ENCODE results near the gene OR2T27.

DNA sequence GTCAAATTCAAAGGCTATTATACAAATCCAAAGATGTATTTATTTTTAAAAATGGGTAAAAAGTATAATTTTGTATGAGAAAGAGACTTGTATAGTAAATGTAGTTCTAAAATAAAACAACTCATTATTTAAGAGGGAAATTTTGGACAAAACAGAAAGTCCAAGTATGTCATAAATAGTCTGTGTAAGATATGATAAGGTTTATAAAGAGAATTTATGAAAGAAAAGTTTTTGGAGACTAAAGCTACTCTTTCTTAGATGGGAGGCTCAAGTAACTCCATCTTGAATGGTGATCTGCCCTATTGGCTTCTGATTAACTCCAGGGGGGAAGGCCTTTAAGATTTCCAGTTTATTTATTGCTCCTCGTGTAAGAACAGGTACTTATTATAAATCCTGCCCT is 14.7 kb upstream of the OR2T27 start:
- TF ChIP-seq EZH2 (IDR thresholded peaks at IDR 0.05; ENCODE audit: insufficient read depth, poor library complexity, severe bottlenecking) (no peak), EZH2phosphoT487 (IDR thresholded peaks at IDR 0.05; ENCODE audit: insufficient read depth, low read depth) (no peak)
